Testis (tissue), 3 donors: ENCODE data around the gene CAMP. TPM values are rescaled to one million over a fixed set of nuclear protein-coding genes. Genes with fewer than 3 reads are reported as not detected.

Experiments
- DNase-seq: peaks from one replicate; pipeline ENCODE4 v3.0.0-alpha.2; 2019
- H3K27ac ChIP-seq, 2 donors: fragments of 200-600 bp; sonication (generic); one replicate each; pipeline ENCODE4 v1.5.1; 2019
- H3K27me3 ChIP-seq: fragments of 200-600 bp; sonication (generic); one replicate; pipeline ENCODE4 v1.5.1; 2019
- H3K36me3 ChIP-seq: fragments of 200-600 bp; sonication (generic); one replicate; pipeline ENCODE4 v1.5.1; 2017; ENCODE audit warnings: low read depth; ENCODE audit errors: missing control alignments
- H3K4me1 ChIP-seq: fragments of 200-600 bp; sonication (generic); one replicate; pipeline ENCODE4 v1.5.1; 2019
- H3K4me3 ChIP-seq, 2 donors: fragments of 200-600 bp; sonication (generic); one replicate each; pipeline ENCODE4 v1.5.1; 2017 to 2019
- H3K9me3 ChIP-seq: fragments of 200-600 bp; sonication (generic); one replicate; pipeline ENCODE4 v1.5.1; 2017
- CTCF ChIP-seq, 3 experiments: fragments of 450-650 bp in 2 of 3; fragments of 200-600 bp in 1 of 3; sonication (generic) in 1 of 3; IDR thresholded peaks; one replicate each; pipeline ENCODE4 v1.5.1; 2016 to 2019; ENCODE audit warnings: antibody characterized with exemption in 3 of 3, mild to moderate bottlenecking in 2 of 3, moderate library complexity in 1 of 3
- POLR2A ChIP-seq: fragments of 450-650 bp; IDR thresholded peaks from one replicate; pipeline ENCODE4 v1.6.1; 2017; ENCODE audit warnings: antibody characterized with exemption, mild to moderate bottlenecking, moderate library complexity
- WGBS, 2 donors: methylation state at CpG; one replicate each; pipeline ENCODE4 v1.1.5; 2018; 5-methylcytosine and 5-hydroxymethylcytosine counted together
- intact Hi-C: fragments of 100-400 bp; cut with DNase I; formaldehyde crosslinking; loops from one replicate; pipeline ENCODE4 v1.15.1; 2023; ENCODE audit warnings: low total_unique reads
- polyA plus RNA-seq: library from polyadenylated mRNA; stranded (reverse); fragments of 350-450 nt; fragmentation: Illumina TruSeq; extraction: RNeasy Lipid Tissue Mini Kit (QIAGEN cat#74804); gene quantifications from one replicate; pipeline ENCODE4 v1.2.3, GENCODE V29; 2014; ENCODE audit warnings: low read depth, low replicate concordance; ENCODE audit not compliant: insufficient read depth
- total RNA-seq, 2 donors: library from RNA; depleted of rRNA; stranded (reverse); fragments of >200 nt; gene quantifications; one replicate each; pipeline ENCODE4 v1.2.3, GENCODE V29; 2016

Gene CAMP
- total and polyA plus RNA-seq, 3 donors from 2014 or later: 1.4 to 2.8 (median 1.7) TPM

GRCh38 chr3:48215876-48216275 lies 7.4 kb upstream of the CAMP start:
- Histone ChIP-seq H3K36me3 (no peaks in the 10 kb centered on the region), H3K27ac (peak overlapping the region; percentile 59 to 82), H3K9me3 (no peaks in the 10 kb centered on the region), H3K27me3 (no peaks in the 10 kb centered on the region), H3K4me1 (peaks cover 26% of the 10 kb centered on the region), H3K4me3 (no peak overlapping the region)
- TF ChIP-seq CTCF (IDR thresholded peaks at IDR 0.05) (no peak), POLR2A (no peak)
- 40 to 54% methylated on average over 5 of the region's 5 CpGs for WGBS, 2 donors
- intact Hi-C loops: no loop called here
- peak; percentile 81 for DNase-seq

DNA sequence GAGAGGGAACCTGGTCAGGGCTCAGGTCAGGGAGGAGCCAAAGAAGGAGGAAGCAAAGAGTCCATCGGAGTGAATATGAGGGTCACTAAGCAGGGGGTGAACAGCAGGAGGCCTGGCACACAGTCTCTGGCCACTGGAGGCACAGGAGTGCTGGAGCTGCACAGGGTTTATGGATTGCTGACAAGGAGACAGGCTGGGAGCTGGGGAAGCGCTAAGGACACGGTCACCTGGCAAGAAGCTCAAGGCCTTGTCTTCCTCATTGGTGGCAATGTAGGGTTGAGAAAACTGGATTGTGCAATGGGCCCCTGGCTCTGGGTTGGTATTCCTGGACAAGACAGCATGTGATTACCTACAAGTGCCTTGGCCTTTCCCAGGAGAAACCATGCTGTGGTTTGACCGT lies 5.8 kb upstream of the CAMP start:
- no peak overlapping the region for H3K27ac ChIP-seq
- intact Hi-C loops: no loop called here
- WGBS, 2 donors: 79 to 88% methylated on average over 4 of the region's 4 CpGs

DNA sequence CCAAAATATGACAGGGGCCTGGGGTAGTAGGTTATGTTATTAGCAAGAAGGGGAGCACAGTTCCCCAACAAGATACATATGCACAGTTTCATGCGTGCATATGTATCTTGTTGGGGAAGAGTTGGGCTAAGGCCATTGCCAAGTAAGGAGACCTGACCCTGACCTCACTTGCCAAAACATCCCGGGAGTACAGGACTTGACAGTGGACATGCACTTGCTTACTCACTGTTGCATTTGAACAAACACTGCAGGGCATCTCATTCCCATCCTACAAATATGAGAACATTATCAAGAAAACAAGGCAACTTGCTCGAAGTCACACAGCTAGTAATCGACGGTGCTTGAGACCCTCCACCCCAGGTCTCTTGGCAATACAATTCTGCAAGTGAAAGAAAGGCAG lies 4.8 kb upstream of the CAMP start:
- Histone ChIP-seq H3K27ac (no peak overlapping the region), H3K9me3 (no peaks in the 10 kb centered on the region), H3K4me1 (peaks cover 26% of the 10 kb centered on the region), H3K4me3 (no peak overlapping the region), H3K36me3 (no peaks in the 10 kb centered on the region), H3K27me3 (no peaks in the 10 kb centered on the region)
- TF ChIP-seq CTCF (IDR thresholded peaks at IDR 0.05) (no peak), POLR2A (no peak)
- no peak for DNase-seq
- intact Hi-C loops: no loop called here
- 60 to 77% methylated on average over 5 of the region's 5 CpGs for WGBS, 2 donors

More for the DNA sequence above, 5.8 kb upstream of the CAMP start:
- no peaks in the 10 kb centered on the region for H3K9me3 ChIP-seq
- no peak overlapping the region for H3K4me3 ChIP-seq
- DNase-seq: no peak
- H3K4me1 ChIP-seq: peaks cover 26% of the 10 kb centered on the region
- TF ChIP-seq CTCF (IDR thresholded peaks at IDR 0.05) (no peak), POLR2A (no peak)
- no peaks in the 10 kb centered on the region for H3K36me3 ChIP-seq
- no peaks in the 10 kb centered on the region for H3K27me3 ChIP-seq

DNA sequence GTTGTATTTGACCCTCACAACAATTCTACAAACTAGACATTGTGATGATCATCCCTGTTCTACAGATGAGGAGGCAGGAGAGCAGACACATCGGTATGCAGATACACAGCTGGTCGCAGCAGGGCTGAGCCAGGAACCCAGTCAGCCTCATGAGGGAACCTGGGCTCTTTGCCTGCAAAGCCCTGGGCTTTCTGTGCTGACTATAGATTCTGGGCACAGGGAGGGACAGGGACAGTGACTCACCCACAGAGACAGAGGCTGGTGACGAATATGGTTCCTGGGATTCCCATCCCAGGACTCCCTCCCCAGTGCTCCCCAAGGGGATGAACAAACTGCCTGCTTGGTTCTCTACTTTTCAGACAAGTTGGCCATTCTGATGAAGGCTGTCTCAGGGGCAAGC lies 3.8 kb upstream of the CAMP start:
- intact Hi-C loops: no loop called here
- Histone ChIP-seq H3K27ac (no peak overlapping the region), H3K36me3 (no peaks in the 10 kb centered on the region), H3K4me3 (no peak overlapping the region), H3K4me1 (peaks cover 26% of the 10 kb centered on the region), H3K27me3 (no peaks in the 10 kb centered on the region), H3K9me3 (no peaks in the 10 kb centered on the region)
- WGBS, 2 donors: 61 to 80% methylated on average over 3 of the region's 3 CpGs
- peak; percentile 36 for DNase-seq
- TF ChIP-seq POLR2A (no peak), CTCF (IDR thresholded peaks at IDR 0.05) (no peak)

DNA sequence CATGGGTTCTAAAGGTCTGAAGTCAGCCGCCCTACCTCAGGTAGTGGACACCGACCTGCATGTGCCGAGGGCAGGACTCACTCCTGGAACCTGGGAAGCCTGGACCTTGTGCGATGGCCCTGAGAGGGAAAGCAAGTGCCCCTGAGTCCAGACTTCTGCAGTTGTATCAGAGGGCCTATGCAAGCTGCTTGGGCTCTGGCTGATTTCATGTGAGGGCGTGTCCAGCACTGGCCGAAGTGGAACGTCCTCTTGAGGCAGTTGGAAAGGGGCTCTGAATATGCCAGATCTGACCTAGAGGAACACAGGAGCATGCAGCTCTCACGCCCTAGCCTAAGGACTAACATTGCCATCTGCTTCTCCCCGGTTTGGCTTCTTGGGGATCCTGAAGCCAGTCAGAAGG lies 2.5 kb upstream of the CAMP start:
- intact Hi-C loops: no loop called here
- Histone ChIP-seq H3K9me3 (no peaks in the 10 kb centered on the region), H3K4me1 (peaks cover 16% of the 10 kb centered on the region), H3K36me3 (no peaks in the 10 kb centered on the region), H3K27ac (no peak overlapping the region), H3K4me3 (no peak overlapping the region), H3K27me3 (no peaks in the 10 kb centered on the region)
- TF ChIP-seq POLR2A: no peak
- TF ChIP-seq CTCF (IDR thresholded peaks at IDR 0.05): no peak
- no peak for DNase-seq
- 69 to 95% methylated on average over 6 to 9 of the region's 9 CpGs for WGBS, 2 donors
